MG63 (cell line): ENCODE results near the gene CLDN6. TPM values are rescaled to one million over a fixed set of nuclear protein-coding genes. Genes with fewer than 3 reads are reported as not detected.

ENCODE experiments used
- DNase-seq: peaks from one replicate; pipeline ENCODE4 v3.0.0-alpha.2; 2020
- H3K27me3 ChIP-seq: fragments of 250-450 bp; sonication (Bioruptor Pico); 2 replicates; pipeline ENCODE4 v1.5.1; 2020; ENCODE audit warnings: mild to moderate bottlenecking, moderate library complexity
- H3K36me3 ChIP-seq: fragments of 250-450 bp; sonication (Bioruptor Pico); 2 replicates; pipeline ENCODE4 v1.5.1; 2020; ENCODE audit warnings: mild to moderate bottlenecking, moderate library complexity
- H3K4me3 ChIP-seq: fragments of 250-450 bp; sonication (Bioruptor Pico); 2 replicates; pipeline ENCODE4 v1.5.1; 2020; ENCODE audit warnings: mild to moderate bottlenecking, moderate library complexity
- H3K9me3 ChIP-seq: fragments of 250-450 bp; sonication (Bioruptor Pico); 2 replicates; pipeline ENCODE4 v1.5.1; 2020; ENCODE audit warnings: mild to moderate bottlenecking, moderate library complexity
- total RNA-seq: library from RNA; depleted of rRNA; stranded (reverse); fragments of >200 nt; shearing (Covaris generic); gene quantifications from 2 replicates; pipeline ENCODE4 v1.2.3, GENCODE V29; 2014; ENCODE audit warnings: low replicate concordance

The CLDN6 gene
- total RNA-seq, 1 experiment from 2014 or later, result not detected

DNA sequence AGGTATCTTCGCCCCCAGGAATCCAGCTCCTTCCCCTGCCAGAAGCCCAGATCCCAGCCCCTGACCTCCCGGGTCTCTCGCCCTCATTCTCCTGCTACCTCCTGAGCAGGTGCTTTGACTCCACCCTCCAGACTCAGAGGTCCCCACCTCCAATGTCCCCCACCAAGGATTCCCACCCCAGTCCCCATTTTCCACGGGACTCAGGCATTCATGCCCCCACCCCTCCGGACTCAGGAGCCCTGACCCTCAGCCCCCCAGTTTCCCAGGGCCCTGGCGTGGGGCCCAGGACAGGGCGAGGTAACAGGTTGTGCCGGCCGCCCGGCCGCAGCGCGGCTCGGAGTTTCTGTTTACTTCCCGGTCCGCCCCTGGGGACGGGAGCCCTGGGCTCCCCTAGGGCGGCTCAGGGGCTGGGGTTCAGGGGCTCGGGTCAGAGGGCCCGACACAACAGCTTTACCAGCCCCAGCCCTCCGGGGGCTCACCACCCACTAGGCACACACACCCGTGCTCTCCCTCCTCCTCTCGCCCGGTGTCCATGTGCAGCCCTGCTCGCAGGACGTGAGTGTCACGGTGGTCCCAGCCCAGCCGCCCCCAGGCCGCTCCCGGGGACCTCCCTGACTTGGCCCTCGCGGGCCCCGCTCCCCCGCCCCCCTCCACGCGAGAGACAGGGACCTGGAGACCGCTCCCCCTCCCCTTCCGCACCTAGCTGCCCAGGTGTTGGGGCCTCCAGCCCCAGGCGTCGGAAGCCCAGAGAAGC, 18.2 kb upstream of the CLDN6 start:
- Histone ChIP-seq H3K9me3 (no peaks in the 10 kb centered on the region), H3K36me3 (no peaks in the 10 kb centered on the region), H3K27me3 (peaks cover 68% of the 10 kb centered on the region), H3K4me3 (no peak overlapping the region)
- DNase-seq, result no peak

DNA sequence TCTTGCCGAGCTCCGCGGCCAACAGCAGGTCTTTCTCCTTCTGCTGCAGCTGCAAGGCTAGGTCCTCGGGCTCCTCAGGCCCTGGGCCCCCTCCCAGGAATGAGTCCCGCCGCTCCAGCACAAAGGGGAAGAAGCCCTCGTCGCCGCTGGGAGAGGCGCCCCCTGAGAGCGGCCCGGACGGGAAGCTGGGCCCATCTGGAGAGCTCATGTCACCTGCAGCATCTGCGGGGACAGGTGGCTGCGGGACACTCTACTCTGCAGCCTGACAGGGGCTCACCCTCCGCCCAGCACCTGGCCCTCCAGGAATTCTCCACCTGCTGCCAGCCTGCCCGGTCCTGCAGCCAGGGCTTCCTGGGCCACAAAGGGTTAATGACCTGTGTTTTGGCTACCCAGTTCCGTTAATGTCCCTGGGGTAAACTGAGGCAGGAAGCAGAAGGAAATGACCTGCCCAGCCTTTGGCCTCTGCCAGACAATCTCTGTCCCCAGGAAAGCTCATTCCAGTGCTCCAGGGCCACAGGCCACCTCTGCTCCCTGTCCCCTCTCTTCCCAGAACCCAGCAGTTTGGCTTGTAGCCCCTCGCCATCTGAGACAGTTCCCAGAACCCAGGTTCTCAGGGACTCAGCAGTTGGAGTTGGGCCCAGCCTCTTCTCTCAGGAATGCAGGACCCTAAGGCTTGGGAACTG, 17.4 kb upstream of the CLDN6 start:
- no peaks in the 10 kb centered on the region for H3K36me3 ChIP-seq
- H3K27me3 ChIP-seq, result peaks cover 68% of the 10 kb centered on the region
- DNase-seq, result no peak
- no peaks in the 10 kb centered on the region for H3K9me3 ChIP-seq
- H3K4me3 ChIP-seq, result no peak overlapping the region

- no peak for DNase-seq
- Histone ChIP-seq H3K4me3 (no peak overlapping the region), H3K36me3 (peaks cover 2% of the 10 kb centered on the region; the same call in 1 of the 2 replicates), H3K9me3 (no peaks in the 10 kb centered on the region), H3K27me3 (peaks cover 51% of the 10 kb centered on the region)
These were observed 14.6 kb upstream of the CLDN6 start for GRCh38 chr16:3032624-3033023.

DNA sequence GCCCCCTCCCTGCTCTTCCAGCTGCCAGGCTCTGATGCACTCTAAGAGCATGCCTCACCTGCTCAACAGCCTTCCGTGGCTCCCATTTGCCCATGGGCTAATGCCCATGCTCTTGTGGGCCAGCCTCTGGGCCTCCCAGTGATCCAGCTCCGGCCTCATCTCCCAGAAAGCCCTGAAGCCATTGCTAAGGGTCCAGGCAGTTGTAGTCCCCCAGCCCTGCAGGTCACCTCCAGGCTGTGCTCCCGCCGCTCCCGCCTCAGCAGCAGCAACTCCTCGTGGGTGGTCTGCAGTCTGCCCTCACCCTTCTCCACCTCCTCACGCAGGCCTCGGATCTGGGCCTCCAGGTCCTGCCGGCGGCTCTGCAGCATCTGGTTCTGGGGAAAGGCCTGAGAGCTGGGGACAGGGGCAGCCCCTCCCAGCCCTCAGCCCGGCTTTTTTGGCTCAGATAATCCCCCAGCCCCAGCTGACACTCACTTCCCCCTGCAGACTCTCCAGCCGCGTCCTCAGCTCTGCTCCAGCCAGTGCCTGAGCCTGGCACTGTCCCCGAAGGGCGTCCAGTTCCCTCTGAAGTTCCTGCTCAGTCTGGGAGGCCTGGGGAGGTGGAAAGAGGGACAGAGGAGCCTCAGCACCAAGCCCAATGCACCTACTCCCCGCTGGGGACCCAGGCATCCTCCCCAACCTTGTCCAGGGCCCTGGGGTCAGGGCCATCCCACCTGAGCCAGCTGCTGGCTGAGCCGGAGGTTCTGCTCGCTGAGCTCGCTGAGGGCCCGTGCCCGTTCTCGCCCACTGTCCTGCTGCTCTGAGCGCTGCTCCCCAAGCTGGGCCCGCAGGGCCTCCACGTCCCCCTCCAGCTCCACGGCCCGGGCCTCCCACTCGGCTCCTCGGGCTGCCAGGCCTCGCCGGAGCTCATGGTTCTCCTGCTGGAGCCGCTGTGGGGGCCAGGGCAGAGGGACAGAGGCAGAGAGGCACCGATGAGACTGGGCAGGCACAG, 12.5 kb upstream of the CLDN6 start:
- no peak for DNase-seq
- peaks cover 30% of the 10 kb centered on the region for H3K27me3 ChIP-seq
- no peak overlapping the region for H3K4me3 ChIP-seq
- peaks cover 19% of the 10 kb centered on the region for H3K36me3 ChIP-seq
- H3K9me3 ChIP-seq, result no peaks in the 10 kb centered on the region

DNA sequence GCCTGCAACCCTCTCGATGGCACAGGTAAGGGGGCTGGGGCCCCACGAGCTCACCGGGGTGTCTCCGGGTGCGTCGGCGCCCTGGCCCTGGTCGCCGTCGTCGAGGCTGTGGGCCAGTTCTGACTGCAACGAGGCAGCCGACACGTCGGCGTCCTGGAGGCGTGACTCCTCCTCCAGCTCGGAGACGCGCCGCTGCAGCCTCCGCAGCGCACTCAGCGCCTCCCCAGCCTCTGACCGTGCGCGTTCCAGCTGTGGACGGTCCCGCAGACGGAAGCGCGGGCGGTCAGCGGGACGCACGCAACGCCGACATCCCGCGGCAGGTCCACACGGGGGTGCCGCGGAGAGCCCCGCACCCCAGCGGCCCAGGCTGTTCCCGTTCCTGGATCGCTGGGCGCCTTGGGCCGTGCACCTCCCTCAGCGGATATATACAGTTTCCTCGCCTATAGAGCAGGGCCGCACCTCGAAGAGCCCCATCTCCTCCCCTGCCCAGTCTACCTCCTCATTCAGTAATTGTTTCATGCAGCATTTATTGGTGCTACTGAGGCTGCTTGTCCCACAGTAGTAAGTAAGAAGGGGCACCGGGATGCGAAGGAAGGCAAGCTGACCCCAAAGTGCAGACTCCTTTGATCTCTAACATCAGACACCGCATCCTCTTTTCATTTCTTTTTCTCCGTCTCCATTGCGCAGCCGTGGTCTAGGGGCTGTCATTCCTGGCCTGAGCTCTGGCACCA, 11.7 kb upstream of the CLDN6 start:
- no peak for DNase-seq
- H3K27me3 ChIP-seq, result peaks cover 26% of the 10 kb centered on the region
- no peaks in the 10 kb centered on the region for H3K9me3 ChIP-seq
- H3K36me3 ChIP-seq, result peaks cover 24% of the 10 kb centered on the region
- no peak overlapping the region for H3K4me3 ChIP-seq

- Histone ChIP-seq H3K9me3 (no peaks in the 10 kb centered on the region), H3K36me3 (peaks cover 24% of the 10 kb centered on the region), H3K27me3 (peaks cover 20% of the 10 kb centered on the region), H3K4me3 (no peak overlapping the region)
- DNase-seq, result no peak
These were observed 10.8 kb upstream of the CLDN6 start for GRCh38 chr16:3028716-3029319.

GRCh38 chr16:3027983-3028715, 10.2 kb upstream of the CLDN6 start:
- Histone ChIP-seq H3K36me3 (peaks cover 24% of the 10 kb centered on the region), H3K27me3 (peaks cover 14% of the 10 kb centered on the region), H3K9me3 (no peaks in the 10 kb centered on the region), H3K4me3 (no peak overlapping the region)
- DNase-seq, result peak; percentile 39

DNA sequence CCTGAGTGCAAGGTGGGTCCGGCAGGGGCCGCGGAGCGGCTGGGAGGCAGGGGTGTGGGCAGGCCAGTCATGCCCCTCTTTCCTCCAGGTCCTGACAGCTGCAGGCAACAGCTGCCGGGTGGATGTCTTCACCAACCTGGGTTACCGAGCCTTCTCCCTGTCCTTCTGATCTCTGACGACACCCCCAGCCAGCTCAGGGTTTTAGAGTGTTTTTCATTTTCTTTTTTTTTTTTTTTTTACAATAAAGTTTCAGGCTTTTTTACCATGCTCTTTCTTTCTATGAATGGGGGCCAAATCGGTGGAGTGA, 9.5 kb upstream of the CLDN6 start:
- Histone ChIP-seq H3K4me3 (no peak overlapping the region), H3K36me3 (peaks cover 30% of the 10 kb centered on the region), H3K9me3 (no peaks in the 10 kb centered on the region), H3K27me3 (peaks cover 7% of the 10 kb centered on the region)
- DNase-seq, result no peak

- no peak for DNase-seq
- H3K9me3 ChIP-seq, result no peaks in the 10 kb centered on the region
- H3K27me3 ChIP-seq, result peaks cover 1% of the 10 kb centered on the region; the same call in 1 of the 2 replicates
- H3K36me3 ChIP-seq, result peaks cover 35% of the 10 kb centered on the region
- no peak overlapping the region for H3K4me3 ChIP-seq
These were observed 8.9 kb upstream of the CLDN6 start for GRCh38 chr16:3026609-3027488.

DNA sequence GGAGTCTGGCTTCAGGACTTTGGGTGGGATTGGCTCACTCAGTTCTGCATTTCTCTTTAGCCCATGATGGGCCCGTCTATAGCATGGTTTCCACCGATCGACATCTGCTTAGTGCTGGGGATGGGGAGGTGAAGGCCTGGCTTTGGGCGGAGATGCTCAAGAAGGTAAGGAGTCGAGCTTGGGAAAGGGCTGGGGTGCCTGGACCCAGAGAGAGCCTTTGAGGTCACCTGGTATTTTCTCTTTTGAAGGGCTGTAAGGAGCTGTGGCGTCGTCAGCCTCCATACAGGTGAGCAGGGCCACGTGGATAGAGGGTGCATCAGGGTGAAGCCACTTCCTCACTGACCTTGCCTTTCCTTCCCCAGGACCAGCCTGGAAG, 8.0 kb upstream of the CLDN6 start:
- Histone ChIP-seq H3K9me3 (no peaks in the 10 kb centered on the region), H3K4me3 (no peak overlapping the region), H3K36me3 (peaks cover 43% of the 10 kb centered on the region), H3K27me3 (no peaks in the 10 kb centered on the region)
- DNase-seq, result no peak

DNA sequence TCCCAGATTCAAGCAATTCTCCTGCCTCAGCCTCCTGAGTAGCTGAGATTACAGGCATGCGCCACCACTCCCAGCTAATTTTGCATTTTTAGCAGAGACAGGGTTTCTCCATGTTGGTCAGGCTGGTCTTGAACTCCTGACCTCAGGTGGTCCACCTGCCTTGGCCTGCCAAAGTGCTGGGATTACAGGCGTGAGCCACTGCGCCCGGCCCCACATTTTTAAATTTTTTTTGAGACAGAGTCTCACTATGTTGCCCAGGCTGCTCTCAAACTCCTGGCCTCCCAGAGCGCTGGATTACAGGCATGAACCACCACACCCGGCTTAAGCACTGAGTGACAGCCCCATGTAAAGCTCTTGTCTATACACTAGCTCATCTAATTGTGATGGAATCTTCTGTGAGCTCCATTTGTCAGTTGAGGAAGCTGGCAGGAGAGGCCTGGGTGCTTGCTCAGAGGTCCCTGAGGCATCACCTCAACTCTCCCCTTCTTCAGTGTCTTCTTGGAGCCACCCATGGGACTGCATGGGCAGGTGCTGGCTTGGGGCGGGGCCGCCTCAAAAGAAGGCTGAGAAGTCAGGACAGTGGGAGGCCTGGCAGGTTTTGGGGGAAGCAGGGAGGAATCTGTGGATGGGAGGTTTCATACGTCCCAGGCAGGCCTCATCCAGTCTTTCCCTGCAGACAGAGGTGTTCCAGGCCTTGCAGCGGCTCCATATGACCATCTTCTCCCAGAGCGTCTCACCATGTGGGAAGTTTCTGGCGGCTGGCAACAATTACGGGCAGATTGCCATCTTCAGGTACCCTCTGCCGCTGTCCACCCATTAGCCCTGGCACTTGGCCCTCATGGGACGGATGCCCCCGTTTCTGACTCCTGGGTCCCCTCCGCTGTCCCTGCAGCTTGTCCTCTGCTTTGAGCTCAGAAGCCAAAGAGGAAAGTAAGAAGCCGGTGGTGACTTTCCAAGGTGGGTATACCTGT, 7.3 kb upstream of the CLDN6 start:
- Histone ChIP-seq H3K4me3 (no peak overlapping the region), H3K27me3 (no peaks in the 10 kb centered on the region), H3K36me3 (peaks cover 47% of the 10 kb centered on the region), H3K9me3 (no peaks in the 10 kb centered on the region)
- DNase-seq, result no peak

DNA sequence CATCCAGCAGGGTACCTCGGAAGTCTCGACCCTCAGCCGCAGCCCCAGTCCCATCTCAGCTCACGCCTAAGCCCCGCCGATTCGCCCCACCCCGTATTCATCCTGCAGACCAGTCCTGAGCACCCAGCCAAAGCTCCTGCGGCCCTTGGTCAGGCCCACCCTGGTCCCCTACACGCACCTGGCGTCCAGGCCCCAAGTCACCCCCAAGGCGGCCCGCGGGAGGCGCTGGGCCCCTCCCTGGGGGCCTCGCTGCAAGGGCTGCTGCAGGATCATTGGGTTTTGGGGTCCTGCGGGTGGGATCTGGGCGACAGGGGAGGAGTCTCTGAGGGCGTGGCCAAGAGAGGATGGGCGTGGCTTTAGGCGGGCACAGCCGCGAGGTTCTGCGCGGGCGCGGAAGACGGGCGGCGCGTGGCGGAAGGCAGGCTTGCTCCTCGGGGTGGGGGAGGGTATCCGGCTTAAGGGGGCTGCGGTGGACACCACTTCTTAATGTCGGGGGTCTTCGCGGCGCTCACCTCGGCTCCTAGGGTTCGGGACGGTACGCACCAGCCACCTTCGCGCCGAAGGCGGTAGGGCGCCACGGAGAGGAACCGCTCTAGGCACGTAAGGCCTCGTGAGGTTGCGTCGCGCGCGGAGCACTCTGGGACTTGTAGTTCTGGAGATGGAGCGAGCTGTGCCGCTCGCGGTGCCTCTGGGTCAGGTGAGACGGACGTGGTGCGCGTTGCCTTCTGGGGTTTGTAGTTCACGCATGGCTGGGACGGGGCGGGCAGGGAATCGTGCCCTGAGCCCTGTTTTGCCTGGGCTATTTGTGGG, 5.9 kb upstream of the CLDN6 start, which contains the start of the genes HCFC1R1 and THOC6:
TSS of gene HCFC1R1 (minus strand) at position 274 of the 810 bp plus-strand sequence. CDS start at position 273, 1 bp downstream.
TSS of gene THOC6 (plus strand) at position 367 of the 810 bp plus-strand sequence. CDS start at position 659, 292 bp downstream.
- peak within 1 kb of the TSS; percentile 99 for H3K4me3 ChIP-seq
- no peaks in the 10 kb centered on the region for H3K27me3 ChIP-seq
- H3K36me3 ChIP-seq, result peaks cover 48% of the 10 kb centered on the region
- H3K9me3 ChIP-seq, result no peaks in the 10 kb centered on the region
- DNase-seq, result peak; percentile 99

- H3K9me3 ChIP-seq, result no peaks in the 10 kb centered on the region
- H3K27me3 ChIP-seq, result no peaks in the 10 kb centered on the region
- peak overlapping the region; percentile 99 for H3K4me3 ChIP-seq
- H3K36me3 ChIP-seq, result peaks cover 48% of the 10 kb centered on the region
- peak; percentile 99 for DNase-seq
These were observed 5.4 kb upstream of the CLDN6 start for GRCh38 chr16:3023415-3023668.
